Spleen (tissue), 11 donors: ENCODE measurements around the gene LRRTM4. TPM values are rescaled to one million over a fixed set of nuclear protein-coding genes. Genes with fewer than 3 reads are reported as not detected.

ENCODE experiments used
- DNase-seq: peaks from one replicate; pipeline ENCODE4 v3.0.0-alpha.2; 2020
- H3K27ac ChIP-seq, 8 donors: fragments of 200-600 bp; sonication (generic) in 7 of 8; 1 replicate in 4 of 8; 2 replicates in 4 of 8; pipeline versions ENCODE4 v1.5.0 to v1.8.0; 2016 to 2021; ENCODE audit warnings: inconsistent platforms in 4 of 8, mild to moderate bottlenecking in 4 of 8, moderate library complexity in 1 of 8
- H3K27me3 ChIP-seq, 7 donors: fragments of 200-600 bp; sonication (generic) in 6 of 7; replicated peaks in 1 of 7; 1 replicate in 4 of 7; 2 replicates in 3 of 7; pipeline versions ENCODE4 v1.5.0 to v1.8.0; 2016 to 2021; ENCODE audit warnings: inconsistent platforms in 3 of 7, mild to moderate bottlenecking in 1 of 7
- H3K36me3 ChIP-seq, 6 donors: fragments of 200-600 bp; sonication (generic) in 5 of 6; 1 replicate in 4 of 6; 2 replicates in 2 of 6; pipeline versions ENCODE4 v1.5.0 to v1.8.0; 2016 to 2021; ENCODE audit warnings: inconsistent platforms in 2 of 6
- H3K4me1 ChIP-seq, 6 donors: fragments of 200-600 bp; sonication (generic) in 5 of 6; 1 replicate in 3 of 6; 2 replicates in 3 of 6; pipeline versions ENCODE4 v1.5.0 to v1.8.0; 2016 to 2021; ENCODE audit warnings: inconsistent platforms in 3 of 6
- H3K4me3 ChIP-seq, 8 donors: fragments of 200-600 bp; sonication (generic) in 7 of 8; 1 replicate in 4 of 8; 2 replicates in 4 of 8; pipeline versions ENCODE4 v1.5.0 to v1.8.0; 2016 to 2021; ENCODE audit warnings: inconsistent platforms in 4 of 8, mild to moderate bottlenecking in 4 of 8, moderate library complexity in 2 of 8
- H3K9me3 ChIP-seq, 8 donors: fragments of 200-600 bp; sonication (generic) in 7 of 8; 1 replicate in 4 of 8; 2 replicates in 4 of 8; pipeline versions ENCODE4 v1.5.0 to v1.8.0; 2016 to 2021; ENCODE audit warnings: inconsistent platforms in 4 of 8
- CTCF ChIP-seq, 11 experiments: fragments of 200-600 bp in 7 of 11; fragments of 450-650 bp in 4 of 11; sonication (generic) in 4 of 11; IDR thresholded peaks in 8 of 11; conservative IDR thresholded peaks in 3 of 11; 1 replicate in 7 of 11; 2 replicates in 4 of 11; pipeline versions ENCODE4 v1.4.0 to v1.8.0; 2016 to 2021; ENCODE audit warnings: antibody characterized with exemption in 11 of 11, inconsistent platforms in 4 of 11, mild to moderate bottlenecking in 1 of 11
- POLR2A ChIP-seq, 3 donors: fragments of 450-650 bp; IDR thresholded peaks; one replicate each; pipeline ENCODE4 v1.5.1; 2017; ENCODE audit warnings: antibody characterized with exemption in 3 of 3, mild to moderate bottlenecking in 1 of 3
- POLR2AphosphoS5 ChIP-seq, 3 donors: sonication (generic); formaldehyde crosslinking; IDR thresholded peaks; one replicate each; pipeline ENCODE4 v1.5.1; 2017; ENCODE audit warnings: antibody characterized with exemption in 3 of 3
- WGBS, 5 donors: extraction: QIAGEN DNeasy Blood & Tissue Kit in 3 of 5; methylation state at CpG; one replicate each; pipeline versions ENCODE4 v1.1.5 to v1.1.7; 2013 to 2018; 5-methylcytosine and 5-hydroxymethylcytosine counted together
- intact Hi-C: fragments of 100-400 bp; cut with DNase I; formaldehyde crosslinking; loops from one replicate; pipeline ENCODE4 v1.15.0; 2023; ENCODE audit warnings: low total_unique reads
- polyA plus RNA-seq, 3 donors: library from polyadenylated mRNA; stranded (reverse); fragments of 200-250 nt; gene quantifications; one replicate each; pipeline ENCODE4 v1.2.1, GENCODE V29; 2013
- total RNA-seq, 7 donors: library from RNA; depleted of rRNA in 3 of 7; stranded (reverse); fragments of >200 nt in 3 of 7; fragmentation: NEBNext Ultra II Directional in 4 of 7; extraction: Animal tissue kit (Norgen Biotek cat#: 25700) in 4 of 7; gene quantifications; one replicate each; pipeline versions ENCODE4 v1.1.0 to v1.2.1, GENCODE V29; 2016 to 2021
- donor health status: healthy with polysubstance abuse.
- donor health status: DM: no; HTN: no; CAD: no; lungs with moderate emphysema.
- donor health status: DM: no; HTN: no; CAD: no.
- donor health status: Bipolar disorder and iron deficiency.
- donor health status: healthy.
- donor health status: DM: no; HTN: no; CAD: no.
- donor health status: DM: yes; HTN: yes; CAD: no.

Gene LRRTM4
- total and polyA plus RNA-seq, 10 donors = 0.03 to 0.33 (median 0.14) TPM; not detected in 5

- no peaks in the 10 kb centered on the region for H3K27me3 ChIP-seq
- no peaks in the 10 kb centered on the region for H3K36me3 ChIP-seq
- no peak overlapping the region for H3K27ac ChIP-seq
- intact Hi-C loops = no loop called here
- H3K9me3 ChIP-seq = peaks cover 0 to 14% (median 0%) of the 10 kb centered on the region in 8 donors
- TF ChIP-seq CTCF (IDR thresholded peaks at IDR 0.05 in 8 of 11, conservative IDR thresholded peaks at IDR 0.05 in 3 of 11) = no peak
- TF ChIP-seq POLR2AphosphoS5 (IDR thresholded peaks at IDR 0.05) = no peak
- no peak for TF ChIP-seq POLR2A (IDR thresholded peaks at IDR 0.05)
- WGBS, 5 donors = 80 to 86% (median 83%) methylated on average over 3 of the region's 3 CpGs
- no peak for DNase-seq
- H3K4me1 ChIP-seq = no peaks in the 10 kb centered on the region
- no peak overlapping the region for H3K4me3 ChIP-seq
Measured at GRCh38 chr2:77017355-77017745, 504.8 kb downstream of the LRRTM4 start.

DNA sequence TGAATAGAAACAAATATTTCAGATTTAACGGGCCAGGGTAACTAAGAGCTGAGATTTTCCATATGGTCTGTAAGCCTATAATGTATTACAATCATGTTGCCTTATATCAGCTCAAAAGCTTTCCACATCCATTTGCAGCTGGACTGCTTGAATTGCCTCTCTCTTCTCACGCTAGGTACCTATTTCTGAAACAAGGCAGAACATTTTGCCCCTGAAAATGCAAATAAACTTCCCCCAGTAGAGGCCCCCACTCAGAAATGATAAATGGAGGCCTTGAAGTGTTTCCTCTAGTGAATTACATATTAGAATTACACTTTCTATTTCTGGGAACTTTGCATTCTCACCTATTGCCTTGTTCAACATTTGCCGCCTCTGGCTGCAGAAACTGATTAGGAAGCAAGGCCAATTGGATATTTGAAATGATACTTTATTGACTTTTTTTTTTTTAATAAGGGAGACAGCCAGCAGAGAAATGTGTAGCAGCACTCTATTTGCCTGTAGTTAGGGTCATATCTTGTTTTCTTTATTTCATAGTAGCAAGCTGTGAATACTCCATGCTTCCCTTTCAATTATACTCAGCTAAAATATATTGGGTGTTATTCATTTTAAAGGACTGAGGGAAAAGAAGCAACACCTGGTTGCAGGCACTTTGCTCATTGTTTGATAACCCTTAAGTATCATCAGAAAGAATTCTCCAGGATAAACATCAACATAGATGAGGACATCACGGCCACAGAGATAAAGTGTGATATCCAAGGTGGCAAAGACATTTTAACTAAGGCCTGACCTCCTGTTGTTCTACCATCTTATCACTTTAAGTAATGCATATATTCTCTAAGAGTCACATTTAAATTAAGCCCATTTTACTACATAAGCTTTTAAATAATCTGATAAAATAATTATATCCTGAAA is 505.5 kb downstream of the LRRTM4 start:
- Histone ChIP-seq H3K9me3 (peaks cover 0 to 10% (median 0%) of the 10 kb centered on the region in 8 donors), H3K27me3 (no peaks in the 10 kb centered on the region), H3K36me3 (no peaks in the 10 kb centered on the region), H3K4me1 (no peaks in the 10 kb centered on the region), H3K4me3 (no peak overlapping the region), H3K27ac (no peak overlapping the region)
- intact Hi-C loops = no loop called here
- 59 to 70% (median 64%) methylated on average over 4 of the region's 4 CpGs for WGBS, 5 donors
- TF ChIP-seq POLR2A (IDR thresholded peaks at IDR 0.05) (no peak), POLR2AphosphoS5 (IDR thresholded peaks at IDR 0.05) (no peak), CTCF (IDR thresholded peaks at IDR 0.05 in 8 of 11, conservative IDR thresholded peaks at IDR 0.05 in 3 of 11) (no peak)
- no peak for DNase-seq

GRCh38 chr2:77013953-77014352 is 508.2 kb downstream of the LRRTM4 start:
- 77 to 94% (median 82%) methylated on average over 2 of the region's 2 CpGs for WGBS, 5 donors
- H3K4me1 ChIP-seq = no peaks in the 10 kb centered on the region
- no peaks in the 10 kb centered on the region for H3K27me3 ChIP-seq
- no peak for DNase-seq
- TF ChIP-seq POLR2AphosphoS5 (IDR thresholded peaks at IDR 0.05) (no peak), POLR2A (IDR thresholded peaks at IDR 0.05) (no peak), CTCF (IDR thresholded peaks at IDR 0.05 in 8 of 11, conservative IDR thresholded peaks at IDR 0.05 in 3 of 11) (no peak)
- peaks cover 0 to 6% (median 0%) of the 10 kb centered on the region in 8 donors for H3K9me3 ChIP-seq
- intact Hi-C loops = no loop called here
- no peak overlapping the region for H3K27ac ChIP-seq
- H3K36me3 ChIP-seq = no peaks in the 10 kb centered on the region
- H3K4me3 ChIP-seq = no peak overlapping the region

GRCh38 chr2:77013457-77013856 is 508.7 kb downstream of the LRRTM4 start:
- no peaks in the 10 kb centered on the region for H3K36me3 ChIP-seq
- no peaks in the 10 kb centered on the region for H3K4me1 ChIP-seq
- H3K9me3 ChIP-seq = peaks cover 0 to 6% (median 0%) of the 10 kb centered on the region in 8 donors
- no peaks in the 10 kb centered on the region for H3K27me3 ChIP-seq
- DNase-seq = no peak
- TF ChIP-seq POLR2A (IDR thresholded peaks at IDR 0.05) (no peak), CTCF (IDR thresholded peaks at IDR 0.05 in 8 of 11, conservative IDR thresholded peaks at IDR 0.05 in 3 of 11) (no peak)
- no peak overlapping the region for H3K27ac ChIP-seq
- WGBS, 5 donors = 55 to 70% (median 69%) methylated on average over 2 of the region's 2 CpGs
- intact Hi-C loops = no loop called here
- H3K4me3 ChIP-seq = no peak overlapping the region
